ENCODE measurements around the gene EPHA2. TPM values are rescaled to one million over a fixed set of nuclear protein-coding genes. Genes with fewer than 3 reads are reported as not detected.

Gene EPHA2
- total RNA-seq, 1 donor from 2014 or later: 7.6 TPM

DNA sequence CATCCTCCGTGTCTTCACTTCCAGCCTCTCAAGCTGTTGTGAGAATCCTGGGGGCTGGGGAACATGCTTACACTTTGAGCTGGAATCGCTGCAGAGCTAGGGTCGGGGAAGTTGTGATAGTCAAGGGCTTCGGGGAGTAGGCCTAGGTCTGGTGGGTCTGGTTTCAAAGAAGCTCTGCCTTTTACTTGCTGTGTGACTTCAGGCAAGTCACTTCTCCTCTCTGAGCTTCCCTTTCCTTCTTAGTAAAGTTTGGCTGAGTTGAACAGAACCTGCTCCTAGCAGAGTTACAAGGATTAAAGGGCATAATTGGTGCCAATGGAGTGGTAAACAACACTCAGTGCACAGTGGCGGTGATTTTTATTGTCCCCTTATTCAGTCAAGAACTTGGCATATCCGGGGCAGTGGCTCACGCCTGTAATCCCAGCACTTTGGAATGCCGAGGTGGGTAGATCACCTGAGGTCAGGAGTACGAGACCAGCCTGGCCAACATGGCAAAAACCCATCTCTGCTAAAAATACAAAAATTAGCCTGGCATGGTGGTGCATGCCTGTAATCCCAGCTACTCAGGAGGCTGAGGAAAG is 30.9 kb upstream of the EPHA2 start:
- ATAC-seq (no peak), DNase-seq (no peak)
- intact Hi-C loops (cut with micrococcal nuclease): loop anchor here (2.0 kb wide), 1 partner anchor 108 kb away; no protein-coding TSS in a partner anchor

- intact Hi-C loops (cut with micrococcal nuclease): no loop called here
- ATAC-seq: no peak
Observed at GRCh38 chr1:16184557-16185303, 28.9 kb upstream of the EPHA2 start.

DNA sequence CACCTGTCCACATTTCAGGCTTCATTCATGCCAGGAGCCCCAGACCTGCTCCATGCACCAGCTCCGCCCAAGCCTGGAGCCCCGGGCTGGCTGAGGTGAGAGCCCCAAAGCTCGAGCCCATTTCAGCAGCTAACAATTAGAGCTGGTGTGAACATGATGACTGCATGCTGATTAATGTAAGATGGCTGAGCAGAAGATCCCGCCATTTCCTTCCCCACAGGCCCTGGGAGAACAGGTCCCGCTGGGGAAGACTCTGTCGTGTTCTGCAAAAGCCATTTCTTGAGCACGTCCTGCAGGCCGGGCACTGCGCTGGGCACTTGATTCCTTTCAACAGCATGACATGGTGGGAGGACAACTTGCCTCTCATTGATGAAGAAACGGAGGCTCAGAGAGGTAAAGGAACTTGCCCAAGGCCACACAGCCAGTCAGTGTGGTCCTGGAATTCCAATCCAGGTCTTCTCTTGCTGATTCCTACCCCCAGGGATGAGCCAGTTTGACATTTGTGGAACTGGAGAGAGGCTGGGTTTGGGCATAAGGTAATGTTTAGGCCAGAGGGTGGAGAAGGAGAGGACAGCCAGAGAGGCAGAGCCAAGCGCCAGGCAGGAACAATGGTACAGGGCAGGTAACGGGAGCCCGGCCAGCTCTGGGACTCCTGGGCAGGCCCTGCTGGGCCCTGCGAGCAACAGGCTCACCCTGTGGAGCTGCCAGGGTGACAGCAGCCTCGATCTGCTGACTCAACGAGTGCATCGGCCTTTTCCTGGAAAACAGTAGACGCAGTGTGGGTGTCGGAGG is 28.1 kb upstream of the EPHA2 start:
- DNase-seq (no peak), ATAC-seq (no peak)
- intact Hi-C loops (cut with micrococcal nuclease): no loop called here

More at GRCh38 chr1:16184557-16185303, 28.9 kb upstream of the EPHA2 start:
- DNase-seq: no peak

DNA sequence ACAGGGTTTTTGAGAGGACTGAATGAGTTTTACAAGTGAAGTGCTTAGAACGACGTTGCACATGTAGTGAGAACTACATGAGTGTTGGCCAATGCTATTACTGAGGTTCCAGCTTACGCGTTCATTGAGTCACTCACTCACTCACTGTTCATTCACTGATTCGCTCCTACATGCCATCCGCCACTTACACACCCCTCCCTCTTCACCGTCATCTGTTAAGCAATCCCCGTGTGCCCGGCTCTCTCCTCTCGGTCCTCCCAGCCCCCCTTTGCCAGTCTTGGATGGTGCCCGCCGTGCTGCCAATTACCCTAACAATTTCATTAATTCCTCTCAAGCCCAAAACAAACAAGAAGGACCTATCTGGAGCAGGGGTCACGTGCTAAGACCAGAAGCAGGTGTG is 27.3 kb upstream of the EPHA2 start:
- ATAC-seq: peak; percentile 5
- intact Hi-C loops (cut with micrococcal nuclease): no loop called here
- no peak for DNase-seq

GRCh38 chr1:16181887-16182719 is 26.2 kb upstream of the EPHA2 start:
- ATAC-seq: peak; percentile 94
- peak; percentile 85 for DNase-seq
- intact Hi-C loops (cut with micrococcal nuclease): no loop called here

GRCh38 chr1:16180291-16180824 is 24.5 kb upstream of the EPHA2 start:
- intact Hi-C loops (cut with micrococcal nuclease): no loop called here
- DNase-seq: no peak

DNA sequence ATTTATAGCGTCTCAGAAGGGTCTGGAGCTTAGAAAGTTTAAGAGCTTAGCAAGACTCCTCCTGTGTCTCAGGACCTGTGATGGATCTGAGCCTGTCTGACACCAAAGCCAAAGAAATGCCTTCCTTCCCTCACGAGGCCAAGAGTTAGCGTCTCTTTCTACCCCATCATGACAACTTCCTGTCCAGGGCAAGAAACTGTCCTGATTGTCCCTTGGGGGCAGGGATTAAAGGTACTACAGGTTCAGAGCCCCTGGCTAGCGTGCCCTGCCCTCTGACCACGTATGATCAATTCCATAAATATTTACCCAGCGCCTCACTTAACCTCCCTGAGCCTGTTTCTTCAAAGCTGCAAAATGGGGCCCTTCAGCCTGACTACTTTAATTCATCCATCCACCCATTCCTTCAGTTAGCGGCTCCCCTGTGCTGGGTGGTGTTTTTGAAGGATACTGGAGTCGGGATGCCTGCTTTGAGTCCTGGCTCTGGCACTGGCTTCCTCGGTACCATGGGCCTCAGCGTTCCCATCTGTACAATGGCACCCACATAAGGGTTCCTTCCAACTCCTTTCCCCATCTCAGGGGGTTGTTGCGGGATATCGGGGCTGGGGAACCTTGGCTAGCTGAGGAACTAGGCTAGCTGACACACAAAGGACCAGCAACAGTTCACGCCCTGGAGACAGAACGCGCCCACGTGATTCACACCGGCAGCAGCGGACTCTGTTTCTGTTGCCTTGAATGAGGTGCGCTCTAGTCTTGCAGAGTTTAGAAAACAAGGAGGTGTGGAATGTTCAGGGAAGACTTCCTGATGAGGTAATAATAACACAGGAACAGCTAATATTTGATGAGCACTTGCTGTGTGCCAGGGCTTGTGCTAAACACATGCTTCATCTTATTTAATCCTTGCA is 23.0 kb upstream of the EPHA2 start:
- intact Hi-C loops (cut with micrococcal nuclease): no loop called here
- ATAC-seq (no peak), DNase-seq (no peak)

More at GRCh38 chr1:16180291-16180824, 24.5 kb upstream of the EPHA2 start:
- no peak for ATAC-seq

DNA sequence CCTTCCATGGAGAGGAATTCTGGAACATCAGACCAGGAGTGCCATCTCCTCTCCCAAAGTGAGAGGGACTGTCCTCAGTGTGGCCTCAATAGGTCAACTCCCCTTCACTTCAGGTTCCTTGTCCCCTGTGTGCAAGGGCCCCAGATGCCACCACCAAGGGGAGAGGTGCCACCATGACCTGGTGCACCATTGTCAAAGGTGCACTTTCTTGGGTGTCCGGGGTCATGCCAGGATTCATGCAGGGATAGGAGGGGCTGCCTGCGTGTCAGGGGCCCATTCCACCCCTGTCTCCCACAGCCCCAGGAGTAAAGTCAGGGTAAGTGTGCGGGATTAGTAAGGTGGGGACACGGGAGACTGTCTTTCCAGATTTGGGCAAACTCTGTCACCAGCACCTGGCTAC is 21.4 kb upstream of the EPHA2 start:
- ATAC-seq (no peak), DNase-seq (no peak)
- intact Hi-C loops (cut with micrococcal nuclease): no loop called here

GRCh38 chr1:16176653-16177052 is 20.8 kb upstream of the EPHA2 start:
- DNase-seq (no peak), ATAC-seq (no peak)
- intact Hi-C loops (cut with micrococcal nuclease): no loop called here

- intact Hi-C loops (cut with micrococcal nuclease): no loop called here
- ATAC-seq: peak; percentile 93
- peak; percentile 94 for DNase-seq
Observed at GRCh38 chr1:16175610-16176553, 20.0 kb upstream of the EPHA2 start.

GRCh38 chr1:16174886-16175598 is 19.2 kb upstream of the EPHA2 start:
- no peak for DNase-seq
- no peak for ATAC-seq
- intact Hi-C loops (cut with micrococcal nuclease): no loop called here

DNA sequence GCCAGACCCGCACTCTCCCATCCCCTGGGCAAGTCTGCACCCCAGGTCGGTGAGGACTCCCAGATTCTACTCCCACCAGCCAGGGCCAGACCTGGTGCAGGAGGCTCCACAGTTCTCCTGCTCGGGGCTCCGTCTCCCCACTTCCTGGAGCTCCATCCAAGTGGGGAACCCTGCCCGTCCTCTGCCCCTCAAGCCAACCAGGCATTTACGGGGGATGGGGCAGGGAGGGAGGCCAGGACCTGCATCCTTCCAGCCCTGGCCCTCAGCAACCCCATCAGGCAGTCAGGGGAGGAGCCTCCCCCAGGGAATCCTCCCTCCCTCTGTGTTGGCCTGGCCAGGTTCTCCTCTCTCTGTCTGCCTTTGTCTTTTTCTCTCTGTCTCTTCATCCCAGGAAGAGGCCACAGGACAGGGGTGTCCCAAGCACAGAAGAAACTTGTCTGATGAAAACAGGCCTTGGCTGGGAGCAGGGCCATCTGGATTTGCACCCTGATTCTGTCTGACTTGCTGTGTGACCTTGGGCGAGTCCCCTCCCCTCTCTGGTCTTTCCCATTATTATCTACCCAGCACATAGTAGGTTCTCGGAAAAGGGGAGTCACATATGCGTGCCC is 18.5 kb upstream of the EPHA2 start:
- ATAC-seq (no peak), DNase-seq (no peak)
- intact Hi-C loops (cut with micrococcal nuclease): no loop called here

GRCh38 chr1:16173447-16174260 is 17.8 kb upstream of the EPHA2 start:
- ATAC-seq (no peak), DNase-seq (no peak)
- intact Hi-C loops (cut with micrococcal nuclease): no loop called here

DNA sequence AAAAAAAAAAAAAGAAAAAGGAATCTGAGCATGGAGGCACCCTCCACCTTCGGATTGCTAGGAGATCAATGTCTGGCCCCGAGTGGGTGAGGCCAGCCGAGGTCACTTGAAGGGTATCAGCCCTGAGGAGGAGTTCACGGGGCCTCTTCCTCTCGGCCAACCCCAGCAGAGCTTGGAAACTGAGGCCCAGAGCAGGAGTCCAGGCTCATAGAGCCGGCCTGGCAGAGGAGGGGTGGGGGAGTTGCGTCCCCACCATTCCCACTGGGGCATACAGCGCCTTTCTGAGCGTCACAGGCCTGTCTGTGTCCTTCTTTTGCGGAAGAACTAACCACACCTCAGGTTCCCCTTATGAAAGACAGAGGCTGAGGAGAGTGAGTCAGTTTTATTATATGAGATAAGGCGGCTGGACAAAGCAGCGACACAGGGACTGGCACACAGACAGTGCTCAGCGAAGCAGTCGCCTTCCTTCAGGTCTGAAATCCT is 17.1 kb upstream of the EPHA2 start:
- intact Hi-C loops (cut with micrococcal nuclease): no loop called here
- DNase-seq (no peak), ATAC-seq (no peak)

GRCh38 chr1:16172218-16172830 is 16.5 kb upstream of the EPHA2 start:
- intact Hi-C loops (cut with micrococcal nuclease): no loop called here
- no peak for ATAC-seq
- no peak for DNase-seq

Measured in left ventricle myocardium superior (tissue), 1 donor.